GM12872 (cell line): Measurements from ENCODE around the gene SNTG2.

ENCODE experiments used
- TF ChIP-seq, protein P1 (sequence below): IDR thresholded peaks from 3 replicates; pipeline ENCODE4 v1.5.1; 2011; ENCODE audit warnings: low read depth, mild to moderate bottlenecking, low read length, moderate library complexity; ENCODE audit not compliant: insufficient read depth

Gene SNTG2

DNA sequence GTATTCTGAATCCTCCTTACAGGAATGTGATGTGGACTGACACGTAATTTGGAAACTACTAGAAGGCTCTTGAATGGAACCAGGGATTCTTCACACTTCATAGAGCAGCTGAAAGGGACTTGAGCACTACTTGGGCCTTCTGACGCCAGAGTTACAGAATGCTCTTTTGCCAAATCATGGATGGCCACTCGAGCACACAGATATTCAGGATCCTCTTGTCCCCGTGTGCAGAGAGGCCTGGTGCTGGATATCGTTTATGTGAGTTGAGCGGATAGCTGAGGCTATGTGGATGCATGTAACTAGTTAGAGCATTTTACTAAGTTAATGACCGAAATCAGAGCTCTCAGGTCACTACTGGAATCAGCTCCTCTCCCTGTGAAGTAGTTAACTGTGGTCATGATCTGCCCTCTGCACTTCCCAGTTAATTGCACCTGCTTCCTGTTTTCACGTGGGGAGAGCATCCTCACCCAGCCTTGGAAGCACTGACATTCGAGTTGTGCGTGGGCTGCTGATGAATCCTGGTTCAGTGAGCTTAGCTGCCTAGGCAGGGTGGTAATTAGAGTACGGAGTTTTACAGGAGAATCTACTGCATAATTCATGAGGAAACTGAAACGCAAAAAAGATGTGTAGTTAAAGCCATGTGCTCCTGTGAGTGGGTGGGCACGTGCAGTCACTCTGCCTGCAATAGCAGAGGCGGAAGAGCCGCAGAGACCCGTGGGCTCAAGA lies 457.5 kb downstream of the SNTG2 start:
- TF ChIP-seq, protein P1, sequence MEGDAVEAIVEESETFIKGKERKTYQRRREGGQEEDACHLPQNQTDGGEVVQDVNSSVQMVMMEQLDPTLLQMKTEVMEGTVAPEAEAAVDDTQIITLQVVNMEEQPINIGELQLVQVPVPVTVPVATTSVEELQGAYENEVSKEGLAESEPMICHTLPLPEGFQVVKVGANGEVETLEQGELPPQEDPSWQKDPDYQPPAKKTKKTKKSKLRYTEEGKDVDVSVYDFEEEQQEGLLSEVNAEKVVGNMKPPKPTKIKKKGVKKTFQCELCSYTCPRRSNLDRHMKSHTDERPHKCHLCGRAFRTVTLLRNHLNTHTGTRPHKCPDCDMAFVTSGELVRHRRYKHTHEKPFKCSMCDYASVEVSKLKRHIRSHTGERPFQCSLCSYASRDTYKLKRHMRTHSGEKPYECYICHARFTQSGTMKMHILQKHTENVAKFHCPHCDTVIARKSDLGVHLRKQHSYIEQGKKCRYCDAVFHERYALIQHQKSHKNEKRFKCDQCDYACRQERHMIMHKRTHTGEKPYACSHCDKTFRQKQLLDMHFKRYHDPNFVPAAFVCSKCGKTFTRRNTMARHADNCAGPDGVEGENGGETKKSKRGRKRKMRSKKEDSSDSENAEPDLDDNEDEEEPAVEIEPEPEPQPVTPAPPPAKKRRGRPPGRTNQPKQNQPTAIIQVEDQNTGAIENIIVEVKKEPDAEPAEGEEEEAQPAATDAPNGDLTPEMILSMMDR = no peak

- TF ChIP-seq, protein P1 = no peak
Measured at GRCh38 chr2:1413156-1413710, 462.6 kb downstream of the SNTG2 start, which contains the start of gene TPO. TSS of gene TPO (plus strand) at chr2:1413463. CDS start at chr2:1414409, 946 bp downstream.

DNA sequence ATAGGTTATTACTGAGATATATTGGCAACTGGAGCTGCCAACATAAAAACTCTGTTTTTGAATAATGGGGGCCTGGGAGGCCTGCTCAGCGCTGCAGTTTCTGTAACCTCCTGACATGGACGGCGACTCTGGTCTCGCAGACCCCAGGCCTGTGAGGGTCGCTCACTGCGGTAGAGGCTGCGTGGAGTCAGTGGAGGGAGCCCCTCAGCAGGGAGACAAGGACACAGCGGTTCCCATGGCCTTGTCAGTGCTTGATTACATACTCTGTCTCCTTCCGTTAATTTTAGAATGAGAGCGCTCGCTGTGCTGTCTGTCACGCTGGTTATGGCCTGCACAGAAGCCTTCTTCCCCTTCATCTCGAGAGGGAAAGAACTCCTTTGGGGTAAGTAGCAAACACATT lies 463.5 kb downstream of the SNTG2 start:
- TF ChIP-seq, protein P1 = no peak

DNA sequence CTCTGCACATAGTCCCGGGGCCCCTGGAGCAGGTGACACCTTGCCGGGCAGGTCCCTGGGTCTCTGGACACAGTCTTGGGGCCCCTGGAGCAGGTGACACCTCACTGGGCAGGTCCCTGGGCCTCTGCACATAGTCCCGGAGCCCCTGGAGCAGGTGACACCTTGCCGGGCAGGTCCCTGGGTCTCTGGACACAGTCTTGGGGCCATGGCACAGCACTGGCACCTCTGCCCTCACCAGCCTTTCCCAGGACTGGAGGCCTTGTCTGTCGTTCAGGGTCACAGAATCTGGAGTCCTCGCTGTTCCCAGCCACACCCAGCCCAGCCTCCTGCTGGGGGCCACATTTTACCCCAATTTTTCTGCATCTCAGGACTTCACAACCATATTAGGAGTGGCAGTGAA lies 464.9 kb downstream of the SNTG2 start:
- TF ChIP-seq, protein P1 = no peak
